GM18951 (cell line): ENCODE results near the gene NHEJ1.

Experiments
- POLR2A ChIP-seq: IDR thresholded peaks from 4 replicates; pipeline ENCODE4 v1.6.1; 2011; ENCODE audit warnings: mild to moderate bottlenecking; ENCODE audit not compliant: insufficient read length, insufficient read depth; ENCODE audit errors: extremely low read depth
- in situ Hi-C: fragments of 300-500 bp; cut with MboI; formaldehyde crosslinking; loops from one replicate; pipeline ENCODE4 v1.12.0; 2022; ENCODE audit warnings: low sequenced_read_pairs, mixed read lengths, inconsistent platforms; ENCODE audit not compliant: unreplicated experiment

NHEJ1 gene

GRCh38 chr2:219116776-219117646, 43.6 kb downstream of the NHEJ1 start:
- in situ Hi-C loops, result no loop called here
- no peak for TF ChIP-seq POLR2A

GRCh38 chr2:219112651-219113338, 47.8 kb downstream of the NHEJ1 start:
- no peak for TF ChIP-seq POLR2A
- in situ Hi-C loops, result no loop called here

GRCh38 chr2:219112062-219112406, 48.6 kb downstream of the NHEJ1 start:
- in situ Hi-C loops, result no loop called here
- no peak for TF ChIP-seq POLR2A

- in situ Hi-C loops, result no loop called here
- no peak for TF ChIP-seq POLR2A
Observed at GRCh38 chr2:219111375-219112061, 49.1 kb downstream of the NHEJ1 start.

- TF ChIP-seq POLR2A, result no peak
- in situ Hi-C loops, result no loop called here
Observed at GRCh38 chr2:219109471-219109870, 51.1 kb downstream of the NHEJ1 start.

- TF ChIP-seq POLR2A, result no peak
- in situ Hi-C loops, result no loop called here
Observed at GRCh38 chr2:219107758-219108157, 52.9 kb downstream of the NHEJ1 start.

GRCh38 chr2:219106251-219106650, 54.4 kb downstream of the NHEJ1 start:
- in situ Hi-C loops, result no loop called here
- TF ChIP-seq POLR2A, result no peak

- in situ Hi-C loops, result no loop called here
- no peak for TF ChIP-seq POLR2A
Observed at GRCh38 chr2:219104107-219105035, 56.2 kb downstream of the NHEJ1 start.

- in situ Hi-C loops, result no loop called here
- no peak for TF ChIP-seq POLR2A
Observed at GRCh38 chr2:219099329-219099728, 61.3 kb downstream of the NHEJ1 start.

GRCh38 chr2:219095406-219095935, 65.1 kb downstream of the NHEJ1 start:
- in situ Hi-C loops, result no loop called here
- TF ChIP-seq POLR2A, result no peak

- in situ Hi-C loops, result no loop called here
- no peak for TF ChIP-seq POLR2A
Observed at GRCh38 chr2:219094171-219094570, 66.4 kb downstream of the NHEJ1 start.
